HG03378 (cell line): Measurements from ENCODE around the gene MVB12B.

Source experiments
- ATAC-seq: cut with Tn5 transposase; IDR thresholded peaks from one replicate; pipeline ENCODE4 v1.9.1; 2021; ENCODE audit warnings: mild to moderate bottlenecking, moderate library complexity; ENCODE audit not compliant: unreplicated experiment

The MVB12B gene

GRCh38 chr9:126401581-126401980 is 75.0 kb downstream of the MVB12B start:
- no peak for ATAC-seq

DNA sequence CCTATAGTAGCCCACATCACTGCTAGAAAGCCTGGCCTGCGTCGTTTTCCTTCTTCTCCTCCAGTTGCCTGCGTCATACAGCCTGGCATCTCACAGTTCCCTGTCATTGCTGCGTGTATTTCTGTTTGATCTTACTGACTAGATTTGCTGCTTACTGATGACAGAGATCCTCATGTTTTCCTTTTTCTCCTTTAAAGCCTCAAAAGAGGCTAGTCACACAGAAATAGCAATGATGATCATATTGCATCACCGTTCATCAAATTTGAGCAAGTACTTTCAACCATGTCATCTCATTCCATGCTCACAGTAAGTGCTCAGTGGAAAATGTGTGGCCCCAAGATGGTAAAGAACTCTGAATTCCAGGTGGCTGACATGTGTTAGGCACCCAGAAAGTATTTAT is 76.8 kb downstream of the MVB12B start:
- ATAC-seq, result no peak

DNA sequence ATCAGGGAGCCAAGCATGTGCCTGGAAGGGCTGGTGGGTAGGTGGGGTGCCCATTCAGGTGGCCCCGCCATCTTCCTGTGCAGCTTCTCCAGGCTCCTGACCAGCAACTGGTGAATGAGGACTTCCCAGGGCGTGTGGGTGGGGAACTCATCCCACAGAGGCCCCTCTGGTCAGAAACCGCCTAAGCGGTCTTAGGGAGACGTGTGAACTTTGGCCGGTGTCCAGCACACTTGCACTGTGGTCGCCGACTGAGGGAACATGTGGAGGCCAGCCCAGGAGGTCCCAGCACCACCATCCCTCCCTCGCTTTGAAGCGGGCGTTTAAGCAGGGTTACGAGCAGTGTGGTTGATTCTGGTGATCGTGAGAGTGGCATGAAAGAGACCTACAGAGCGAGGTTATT is 77.8 kb downstream of the MVB12B start:
- no peak for ATAC-seq

DNA sequence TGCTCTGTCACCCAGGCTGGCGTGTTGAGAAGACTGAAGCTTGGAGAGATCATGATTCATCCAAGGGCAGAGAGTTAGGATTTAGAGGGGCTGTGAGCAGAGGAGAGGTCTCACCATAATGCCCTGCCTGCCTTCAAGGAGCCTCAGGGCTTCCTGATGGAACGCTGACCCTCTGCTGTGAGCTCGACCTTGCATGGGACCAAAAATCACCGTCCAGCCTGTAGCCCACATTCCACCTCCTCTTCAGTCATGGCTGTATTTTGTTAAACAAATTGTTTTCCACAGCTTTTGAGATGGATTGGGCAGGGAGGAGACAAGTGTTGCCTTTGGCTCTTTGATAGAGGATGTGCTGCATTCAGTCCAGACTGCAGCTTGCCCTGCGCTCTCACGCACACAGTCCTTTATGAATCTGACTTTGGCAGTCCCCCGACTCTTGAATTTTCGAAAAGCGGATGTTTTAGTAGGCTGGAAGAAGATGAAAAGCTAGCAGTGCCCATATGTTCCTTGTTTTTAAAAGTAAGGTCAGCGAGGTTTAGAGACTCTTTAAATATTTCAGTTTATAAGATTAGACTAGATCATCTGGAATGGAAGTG is 79.5 kb downstream of the MVB12B start:
- ATAC-seq, result no peak

DNA sequence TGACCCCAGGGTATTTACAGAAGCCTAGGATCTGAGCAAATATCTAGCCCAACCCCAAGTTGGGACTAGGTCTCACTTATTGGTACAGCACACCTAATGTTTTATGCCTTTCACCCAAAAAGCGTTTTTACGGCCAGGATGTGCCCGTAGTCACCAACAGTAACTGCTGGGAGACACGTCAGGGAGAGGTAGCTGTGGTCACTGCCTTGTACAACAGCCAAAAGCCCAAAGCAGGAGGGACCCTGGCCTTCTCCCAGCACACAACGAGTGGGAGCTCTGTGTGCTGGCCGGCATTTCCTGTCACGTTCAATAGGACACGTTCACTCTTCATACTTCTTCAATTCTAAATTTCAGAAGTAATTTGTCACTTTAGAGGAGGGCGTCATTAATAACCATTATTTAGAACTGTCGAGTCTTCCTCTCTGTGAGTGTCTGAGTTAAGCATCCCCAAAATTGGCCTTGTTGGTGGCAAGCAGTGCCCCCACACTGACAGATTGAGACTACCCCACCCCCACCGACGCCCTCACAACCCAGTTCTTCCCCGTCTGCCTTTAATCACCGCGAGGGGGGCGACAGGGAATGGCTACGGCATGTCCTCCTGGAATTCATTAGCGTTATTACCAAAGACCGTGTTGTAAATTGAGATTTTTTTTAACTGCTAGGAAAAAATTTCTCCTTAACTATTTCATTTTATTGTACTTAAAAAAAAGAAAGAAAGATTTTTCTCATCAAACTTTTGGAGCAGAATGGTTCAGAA is 80.7 kb downstream of the MVB12B start:
- no peak for ATAC-seq

DNA sequence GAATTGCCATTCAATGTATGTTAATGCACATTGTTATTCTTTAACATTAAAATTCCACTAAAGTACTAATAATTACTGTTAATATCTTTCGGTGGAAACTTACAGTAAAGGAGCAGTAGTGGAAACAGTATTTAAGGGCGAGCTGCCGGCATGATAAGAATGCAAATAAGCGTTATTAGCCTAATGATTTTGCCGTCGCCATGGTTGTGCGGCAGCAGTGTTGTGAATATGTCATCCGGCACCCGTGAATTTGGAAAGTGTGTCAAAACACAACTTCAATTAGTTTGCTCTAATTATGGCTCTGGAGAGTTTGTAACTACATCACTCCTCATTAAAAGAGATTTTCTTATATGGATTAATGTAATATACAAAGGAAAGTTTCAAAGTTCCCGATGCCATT is 81.4 kb downstream of the MVB12B start:
- ATAC-seq, result no peak

- ATAC-seq, result no peak
Measured at GRCh38 chr9:126410229-126410628, 83.6 kb downstream of the MVB12B start.

- peak; percentile 85 for ATAC-seq
Measured at GRCh38 chr9:126411225-126411947, 84.8 kb downstream of the MVB12B start.

GRCh38 chr9:126411948-126412284 is 85.3 kb downstream of the MVB12B start:
- ATAC-seq, result peak; percentile 20

GRCh38 chr9:126412905-126413304 is 86.3 kb downstream of the MVB12B start:
- no peak for ATAC-seq

GRCh38 chr9:126413391-126414068 is 86.9 kb downstream of the MVB12B start:
- ATAC-seq, result no peak

DNA sequence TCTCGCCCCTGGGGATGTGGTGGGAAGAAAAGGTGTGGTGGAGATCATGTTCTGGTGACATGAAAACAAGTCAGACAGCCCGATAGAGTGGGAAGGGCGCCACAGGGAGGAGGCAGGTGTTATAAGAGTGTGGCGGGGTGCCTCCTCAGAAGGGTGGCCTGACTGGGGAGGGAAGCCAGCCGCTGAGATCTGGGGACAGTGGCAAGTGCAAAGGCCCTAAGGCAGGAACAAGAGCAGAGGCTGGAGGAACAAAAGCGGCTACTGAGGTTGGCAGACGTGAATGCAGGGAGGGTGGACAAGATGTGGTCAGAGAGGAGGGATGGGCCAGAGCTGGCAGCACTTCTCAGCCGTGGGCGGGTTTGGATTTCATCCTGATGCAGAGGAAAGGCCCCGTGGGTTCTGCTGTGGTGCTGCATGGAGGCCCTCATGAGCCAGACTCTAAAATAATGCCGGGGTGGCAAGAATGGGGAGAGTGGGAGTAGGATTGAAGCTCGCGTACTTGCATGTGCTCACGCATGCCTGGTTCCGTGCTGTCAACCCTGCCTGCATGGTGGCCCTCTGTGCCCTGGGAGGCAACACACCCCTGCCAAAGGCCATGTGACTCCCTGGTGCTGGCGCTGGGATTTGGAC is 89.2 kb downstream of the MVB12B start:
- ATAC-seq, result no peak

DNA sequence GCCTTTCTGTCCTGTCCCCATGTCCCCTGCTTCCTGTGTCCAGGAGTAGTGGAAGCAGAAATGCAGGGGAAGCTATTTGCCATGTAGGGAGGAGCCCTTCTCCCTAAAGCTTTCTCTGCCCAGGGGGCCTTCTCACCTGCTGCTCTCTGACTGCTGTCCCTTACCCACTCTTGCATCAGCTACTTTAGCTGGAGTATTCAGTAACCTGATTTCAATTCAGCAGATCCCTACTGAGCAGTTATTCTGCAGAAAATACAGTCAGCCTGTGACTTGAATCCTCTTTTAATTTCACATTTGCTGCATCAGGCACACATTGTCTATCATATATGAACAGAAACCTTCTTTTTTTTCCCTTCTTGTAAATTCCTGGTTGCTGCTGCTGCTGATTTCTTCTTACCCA is 90.4 kb downstream of the MVB12B start:
- no peak for ATAC-seq

DNA sequence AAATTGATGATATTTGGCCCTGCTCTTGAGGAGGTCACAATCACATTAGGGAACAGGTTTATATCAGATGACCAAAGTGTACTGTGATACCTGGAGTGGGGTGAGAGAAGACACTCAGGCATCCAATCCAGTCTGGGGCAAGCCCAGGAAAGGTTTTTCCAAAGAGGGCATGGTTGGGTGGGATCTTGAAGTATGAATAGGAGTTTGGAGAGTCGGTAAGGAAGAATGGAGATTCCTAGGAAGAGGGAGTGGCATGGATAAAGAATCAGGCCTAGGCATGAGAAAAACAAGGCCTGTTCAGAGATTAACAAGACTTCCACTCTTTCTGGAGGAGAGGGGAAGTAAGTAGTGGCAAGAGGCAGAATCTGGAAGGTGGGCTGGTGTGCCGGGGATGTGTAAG is 91.1 kb downstream of the MVB12B start:
- ATAC-seq, result no peak

GRCh38 chr9:126418608-126419007 is 92.0 kb downstream of the MVB12B start:
- ATAC-seq, result no peak

GRCh38 chr9:126419475-126419874 is 92.8 kb downstream of the MVB12B start:
- ATAC-seq, result no peak

DNA sequence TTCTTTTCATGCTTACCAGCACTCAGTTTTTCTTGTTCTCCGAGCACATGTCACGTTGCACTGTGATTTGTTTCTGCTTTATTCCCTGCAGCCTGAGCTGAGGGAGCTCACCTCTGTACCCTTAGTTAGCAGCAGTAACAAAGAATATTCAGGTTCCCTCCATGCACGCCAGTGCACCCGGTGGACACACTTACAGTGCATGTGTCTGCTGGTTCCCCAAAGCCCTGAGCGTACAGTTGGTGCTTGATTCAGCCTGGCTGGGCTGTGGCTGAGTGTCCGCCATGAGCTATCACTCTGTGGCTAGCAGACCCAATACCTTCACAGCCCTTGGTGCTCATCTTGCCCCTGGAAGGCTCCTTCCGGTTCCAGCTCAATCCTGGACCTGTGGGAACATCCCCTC is 93.5 kb downstream of the MVB12B start:
- ATAC-seq, result no peak

GRCh38 chr9:126420643-126421564 is 94.3 kb downstream of the MVB12B start:
- no peak for ATAC-seq

DNA sequence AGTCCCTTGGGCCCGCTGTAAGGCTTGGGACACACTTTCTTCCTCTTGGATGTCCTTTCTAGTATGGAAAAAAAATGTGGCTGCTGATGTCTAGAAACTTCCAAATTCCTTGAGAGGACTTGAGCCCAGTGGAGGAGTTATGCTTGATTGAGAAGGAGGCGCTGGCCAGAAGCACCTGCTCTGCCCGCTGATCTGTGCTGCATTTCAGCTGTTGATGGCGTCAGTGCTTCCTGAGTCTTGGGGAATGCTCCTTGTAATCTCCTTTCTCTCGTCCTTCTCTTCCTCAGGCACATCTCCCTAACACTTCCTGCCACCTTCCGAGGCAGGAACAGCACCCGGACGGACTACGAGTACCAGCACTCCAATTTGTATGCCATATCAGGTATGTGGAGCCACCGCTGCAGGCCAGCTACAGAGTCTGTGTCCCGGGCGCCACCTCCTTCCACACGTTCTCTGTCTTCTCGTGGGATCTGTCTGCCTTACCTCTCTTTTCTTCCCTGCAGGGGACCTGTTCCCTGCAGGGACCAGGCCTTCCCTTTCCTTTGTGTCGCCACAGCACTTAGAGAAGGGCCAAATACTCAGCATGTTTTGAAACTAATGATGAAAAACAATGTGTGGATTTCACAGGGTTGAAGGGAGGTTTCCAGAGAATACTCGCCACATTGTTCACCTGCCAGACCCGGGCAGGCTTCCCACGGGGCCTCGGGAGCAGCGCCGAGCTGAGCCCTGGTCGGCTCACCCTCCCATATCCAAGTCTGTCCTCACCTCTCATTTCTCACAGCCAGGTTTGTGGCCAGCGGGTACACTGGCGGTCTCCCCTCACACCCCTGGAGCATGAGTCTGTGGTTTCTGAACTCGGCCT is 95.2 kb downstream of the MVB12B start:
- no peak for ATAC-seq
